GM12891 (cell line): Measurements from ENCODE around the gene SND1.

Experiments used
- POLR2A ChIP-seq: IDR thresholded peaks from 2 replicates; pipeline ENCODE4 v1.6.1; 2011; ENCODE audit warnings: low read depth, low read length, control low read depth
- POLR2AphosphoS5 ChIP-seq: IDR thresholded peaks from 2 replicates; pipeline ENCODE4 v1.6.1; 2011; ENCODE audit warnings: low read depth, low read length, control low read depth

GRCh38 chr7:127981965-127982364 lies 330.0 kb downstream of the SND1 start:
- TF ChIP-seq POLR2A (no peak), POLR2AphosphoS5 (no peak)
